ENCODE data around the gene PRKCA.
"Not testable (repeated sequence)": the region's sequence is repeated elsewhere in the genome, so short reads cannot be mapped to it uniquely, and the experiment has no call there.

Gene PRKCA

DNA sequence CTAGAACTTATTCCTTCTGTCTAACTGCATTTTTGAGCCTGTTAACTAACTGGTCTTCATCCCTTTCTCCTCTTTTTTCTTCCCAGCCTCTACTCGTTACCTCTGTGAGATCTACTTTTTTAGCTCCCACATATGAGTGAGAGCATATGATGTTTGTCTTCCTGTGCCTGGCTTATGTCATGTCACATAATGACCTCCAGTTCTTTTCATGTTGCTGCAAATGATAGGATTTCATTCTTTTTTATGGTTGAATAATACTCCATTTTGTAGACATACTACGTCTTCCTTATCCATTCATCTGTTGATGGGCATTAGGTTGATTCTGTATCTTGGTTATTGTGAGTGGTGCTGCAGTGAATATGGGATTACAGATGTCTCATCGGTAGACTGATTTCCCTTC, 184.7 kb downstream of the PRKCA start:
- ChIA-PET POLR2A (ENCODE audit: low non-redundant PET) (no interaction called here), CTCF (interaction anchor here (0.6 kb wide), 1 partner anchor 16 kb away, joined by 4 read pairs; no protein-coding TSS in a partner anchor)
- TF ChIP-seq, protein P1, sequence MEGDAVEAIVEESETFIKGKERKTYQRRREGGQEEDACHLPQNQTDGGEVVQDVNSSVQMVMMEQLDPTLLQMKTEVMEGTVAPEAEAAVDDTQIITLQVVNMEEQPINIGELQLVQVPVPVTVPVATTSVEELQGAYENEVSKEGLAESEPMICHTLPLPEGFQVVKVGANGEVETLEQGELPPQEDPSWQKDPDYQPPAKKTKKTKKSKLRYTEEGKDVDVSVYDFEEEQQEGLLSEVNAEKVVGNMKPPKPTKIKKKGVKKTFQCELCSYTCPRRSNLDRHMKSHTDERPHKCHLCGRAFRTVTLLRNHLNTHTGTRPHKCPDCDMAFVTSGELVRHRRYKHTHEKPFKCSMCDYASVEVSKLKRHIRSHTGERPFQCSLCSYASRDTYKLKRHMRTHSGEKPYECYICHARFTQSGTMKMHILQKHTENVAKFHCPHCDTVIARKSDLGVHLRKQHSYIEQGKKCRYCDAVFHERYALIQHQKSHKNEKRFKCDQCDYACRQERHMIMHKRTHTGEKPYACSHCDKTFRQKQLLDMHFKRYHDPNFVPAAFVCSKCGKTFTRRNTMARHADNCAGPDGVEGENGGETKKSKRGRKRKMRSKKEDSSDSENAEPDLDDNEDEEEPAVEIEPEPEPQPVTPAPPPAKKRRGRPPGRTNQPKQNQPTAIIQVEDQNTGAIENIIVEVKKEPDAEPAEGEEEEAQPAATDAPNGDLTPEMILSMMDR (conservative IDR thresholded peaks at IDR 0.05; ENCODE audit: low read depth): no peak
- no peak for DNase-seq (ENCODE audit: low spot score)
- H3K27ac ChIP-seq: no peak overlapping the region

DNA sequence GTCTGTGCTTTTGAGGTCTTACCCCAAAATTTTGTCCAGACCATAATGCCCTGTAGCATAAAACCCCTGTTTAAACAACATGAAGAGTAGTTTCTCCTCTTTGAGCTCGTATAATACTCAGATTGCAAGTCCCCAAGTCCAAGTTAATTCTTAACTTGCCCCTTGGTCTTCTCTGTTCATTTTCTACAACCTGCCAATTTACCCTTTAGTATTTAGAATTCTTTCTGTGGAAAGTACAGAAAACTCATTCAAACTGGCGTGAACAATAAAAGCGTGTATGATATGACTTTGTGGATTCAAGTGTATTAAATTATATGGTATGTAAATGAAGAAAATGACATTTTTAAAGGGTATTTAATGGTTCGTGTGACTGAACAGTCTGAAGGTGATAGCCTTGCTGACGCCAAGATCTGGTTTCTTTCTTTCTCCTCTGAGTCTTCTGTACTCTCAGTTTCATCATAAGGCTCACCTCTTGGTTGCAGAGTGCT, 185.6 kb downstream of the PRKCA start:
- no peak overlapping the region for H3K27ac ChIP-seq
- DNase-seq (ENCODE audit: low spot score): no peak
- CTCF ChIA-PET: no interaction called here
- POLR2A ChIA-PET (ENCODE audit: low non-redundant PET): no interaction called here
- TF ChIP-seq, protein P1 (conservative IDR thresholded peaks at IDR 0.05; ENCODE audit: low read depth): no peak

DNA sequence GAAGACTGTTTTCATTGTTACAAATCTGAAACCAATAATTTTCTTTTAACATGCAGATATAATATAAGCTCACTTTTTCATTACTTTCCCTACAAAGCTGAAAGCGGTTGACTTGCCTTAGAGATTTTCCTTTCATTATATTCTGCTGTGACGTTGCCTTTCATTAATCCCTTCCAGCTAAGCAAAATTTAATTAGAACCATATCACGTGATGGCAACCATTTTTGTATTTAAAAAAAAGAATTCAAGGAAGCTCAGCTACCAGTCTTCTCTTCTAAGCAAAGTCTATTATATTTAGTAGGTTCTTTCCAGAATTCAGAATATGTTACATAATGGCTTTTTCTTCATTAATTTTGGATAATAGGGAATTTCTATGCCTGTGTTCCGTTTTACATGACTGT, 186.5 kb downstream of the PRKCA start:
- H3K27ac ChIP-seq: no peak overlapping the region
- ChIA-PET POLR2A (ENCODE audit: low non-redundant PET) (no interaction called here), CTCF (no interaction called here)
- TF ChIP-seq, protein P1 (conservative IDR thresholded peaks at IDR 0.05; ENCODE audit: low read depth): no peak
- no peak for DNase-seq (ENCODE audit: low spot score)

DNA sequence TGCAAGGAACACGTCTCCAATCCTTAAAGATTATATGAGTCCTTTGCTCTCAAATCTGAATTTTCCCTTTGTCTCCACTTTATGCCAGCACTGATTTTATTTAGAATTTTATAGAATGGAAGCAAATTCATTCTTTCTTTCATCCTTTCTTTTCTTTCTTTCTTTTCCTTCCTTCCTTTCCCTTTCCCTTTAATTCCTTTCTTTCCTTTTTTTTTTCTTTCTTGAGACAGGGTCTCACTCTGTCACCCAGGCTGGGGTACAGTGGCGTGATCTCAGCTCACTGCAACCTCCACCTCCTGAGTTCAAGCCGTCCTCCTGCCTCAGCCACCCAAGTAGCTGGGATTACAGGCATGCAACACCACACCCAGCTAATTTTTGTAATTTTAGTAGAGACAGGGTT, 187.2 kb downstream of the PRKCA start:
- DNase-seq (ENCODE audit: low spot score); POLR2A ChIA-PET (ENCODE audit: low non-redundant PET); CTCF ChIA-PET; H3K27ac ChIP-seq: not testable (repeated sequence)

DNA sequence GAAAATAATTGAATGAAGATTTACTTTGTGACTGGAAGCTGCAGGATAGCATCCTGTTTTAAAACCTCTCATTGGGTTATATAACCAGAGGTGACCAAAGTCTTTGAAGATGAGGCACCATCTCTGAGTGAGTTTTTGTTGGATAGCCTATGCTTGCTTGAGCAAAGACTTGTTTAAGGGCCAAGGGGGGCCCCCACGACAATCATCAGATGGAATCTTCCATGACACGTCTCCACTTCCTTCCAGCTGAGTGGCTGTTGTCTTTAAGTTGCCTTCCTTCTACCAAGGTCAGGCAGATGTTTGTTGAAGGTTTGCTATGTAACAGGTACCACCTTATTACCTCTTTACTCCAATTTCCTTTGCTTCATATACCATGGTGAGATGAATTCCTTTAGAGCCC, 188.8 kb downstream of the PRKCA start:
- TF ChIP-seq, protein P1 (conservative IDR thresholded peaks at IDR 0.05; ENCODE audit: low read depth): no peak

DNA sequence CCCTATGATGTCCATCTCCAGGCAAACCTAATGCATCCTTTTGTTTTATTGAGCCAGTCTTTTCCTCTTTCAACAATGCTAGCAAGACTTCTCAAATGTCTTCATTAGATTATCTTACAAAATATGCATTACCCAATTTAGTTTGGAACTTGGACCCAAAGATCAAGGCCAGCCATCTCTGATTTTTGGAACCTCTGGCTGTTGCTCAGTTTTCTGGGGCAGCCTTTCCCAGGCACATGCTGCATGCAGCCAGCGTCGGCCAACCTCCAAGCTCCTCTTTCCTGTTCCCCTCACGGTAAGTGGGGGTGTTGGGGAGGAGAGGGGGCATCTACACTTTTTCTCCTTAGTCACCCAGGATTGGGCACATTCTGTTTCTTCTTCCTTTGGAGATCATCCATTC, 189.3 kb downstream of the PRKCA start:
- ChIA-PET CTCF (interaction anchor here (0.7 kb wide), 1 partner anchor 237 kb away, joined by 3 read pairs; no protein-coding TSS in a partner anchor), POLR2A (ENCODE audit: low non-redundant PET) (no interaction called here)
- H3K27ac ChIP-seq: no peak overlapping the region

More for the DNA sequence above, 188.8 kb downstream of the PRKCA start:
- ChIA-PET POLR2A (ENCODE audit: low non-redundant PET) (no interaction called here), CTCF (no interaction called here)
- no peak for DNase-seq (ENCODE audit: low spot score)
- H3K27ac ChIP-seq: no peak overlapping the region

DNA sequence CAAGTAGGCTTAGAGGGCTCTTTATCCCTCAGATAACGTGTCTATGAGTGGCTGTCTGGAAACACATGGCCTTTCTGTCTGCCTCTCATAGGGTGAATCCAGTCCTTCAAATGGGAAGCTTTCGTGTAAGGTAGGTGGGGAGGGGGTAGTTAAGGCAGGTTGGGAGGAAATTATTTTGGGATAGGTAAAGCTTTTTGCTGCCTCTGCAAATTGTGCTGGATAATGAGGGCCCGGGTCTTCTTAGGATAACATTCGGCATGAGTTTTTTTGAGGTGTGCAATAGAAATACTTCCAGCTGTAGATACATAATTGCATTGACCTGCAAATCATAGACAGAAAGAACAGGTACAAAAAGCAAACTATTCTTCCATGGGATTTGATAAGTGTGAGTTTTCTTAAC, 189.7 kb downstream of the PRKCA start:
- POLR2A ChIA-PET (ENCODE audit: low non-redundant PET): no interaction called here
- TF ChIP-seq, protein P1 (conservative IDR thresholded peaks at IDR 0.05; ENCODE audit: low read depth): no peak
- no peak for DNase-seq (ENCODE audit: low spot score)
- no peak overlapping the region for H3K27ac ChIP-seq
- CTCF ChIA-PET: interaction anchor here (0.7 kb wide), 1 partner anchor 236 kb away, joined by 3 read pairs; no protein-coding TSS in a partner anchor

More for the DNA sequence above, 189.3 kb downstream of the PRKCA start:
- TF ChIP-seq, protein P1 (conservative IDR thresholded peaks at IDR 0.05; ENCODE audit: low read depth): no peak
- no peak for DNase-seq (ENCODE audit: low spot score)
